ENCODE results near the gene MMAA.
"Not testable (repeated sequence)": the region's sequence is repeated elsewhere in the genome, so short reads cannot be mapped to it uniquely, and the experiment has no call there.

MMAA gene

DNA sequence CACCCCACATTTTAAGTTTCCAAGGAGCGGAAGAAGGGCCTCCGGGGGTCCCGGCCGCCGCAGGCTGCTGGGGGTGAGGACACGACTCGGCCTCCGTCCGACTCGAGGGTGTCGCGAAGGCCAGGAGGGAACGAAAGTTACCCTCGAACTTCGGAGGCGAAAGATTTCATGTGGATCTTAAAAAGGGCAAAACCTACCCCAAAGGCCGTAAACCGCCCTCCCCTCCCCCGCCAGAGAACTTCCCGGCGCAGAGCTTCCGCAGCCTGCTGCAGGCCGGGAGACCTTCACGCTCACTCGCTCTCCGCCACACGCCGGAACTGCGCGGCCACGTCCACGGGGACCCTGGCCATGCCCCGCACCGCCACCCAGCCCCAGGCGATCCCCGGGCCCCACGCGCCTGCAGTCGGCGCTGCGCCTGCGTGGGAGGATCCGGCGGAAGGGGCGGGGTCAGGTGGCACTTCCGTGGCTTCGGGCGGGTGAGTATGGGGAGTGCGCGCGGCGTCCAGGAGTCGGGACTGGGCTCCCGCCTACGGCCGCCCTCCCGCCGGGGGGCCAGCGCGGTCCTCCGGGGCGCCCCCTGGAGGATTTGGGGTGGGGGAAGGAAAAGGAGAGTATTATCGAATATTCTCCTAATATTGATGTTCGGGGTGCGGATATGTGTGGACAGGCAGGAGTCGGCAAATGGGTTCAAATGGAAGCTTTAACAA, at the start of gene MMAA:
Gene MMAA, plus strand, starts transcription at position 454 of the 707 bp plus-strand sequence. CDS start 19,755 bp downstream, outside the sequence.
- peak; percentile 91 for DNase-seq (ENCODE audit: low read depth)

DNA sequence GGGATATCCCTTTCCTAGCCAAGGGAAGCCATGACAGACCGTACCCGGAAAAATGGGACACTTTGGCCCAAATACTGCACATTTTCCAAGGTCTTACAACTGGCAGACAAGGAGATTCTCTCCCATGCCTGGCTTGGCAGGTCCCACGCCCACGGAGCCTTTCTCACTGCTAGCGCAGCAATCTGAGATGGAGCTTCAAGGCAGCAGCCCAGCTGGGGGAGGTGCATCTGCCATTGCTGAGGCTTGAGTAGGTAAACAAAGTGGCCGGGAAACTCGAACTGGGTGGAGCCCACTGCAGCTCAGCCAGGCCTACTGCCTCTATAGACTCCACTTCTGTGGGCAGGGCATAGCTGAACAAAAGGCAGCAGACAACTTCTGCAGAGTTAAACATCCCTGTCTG, 44.6 kb upstream of the MMAA start:
- not testable (repeated sequence) for DNase-seq (ENCODE audit: low read depth)

- no peak for DNase-seq (ENCODE audit: low read depth)
Observed at GRCh38 chr4:145580906-145581305, 38.3 kb upstream of the MMAA start.

GRCh38 chr4:145583191-145584055, 35.8 kb upstream of the MMAA start:
- DNase-seq (ENCODE audit: low read depth) = no peak

DNA sequence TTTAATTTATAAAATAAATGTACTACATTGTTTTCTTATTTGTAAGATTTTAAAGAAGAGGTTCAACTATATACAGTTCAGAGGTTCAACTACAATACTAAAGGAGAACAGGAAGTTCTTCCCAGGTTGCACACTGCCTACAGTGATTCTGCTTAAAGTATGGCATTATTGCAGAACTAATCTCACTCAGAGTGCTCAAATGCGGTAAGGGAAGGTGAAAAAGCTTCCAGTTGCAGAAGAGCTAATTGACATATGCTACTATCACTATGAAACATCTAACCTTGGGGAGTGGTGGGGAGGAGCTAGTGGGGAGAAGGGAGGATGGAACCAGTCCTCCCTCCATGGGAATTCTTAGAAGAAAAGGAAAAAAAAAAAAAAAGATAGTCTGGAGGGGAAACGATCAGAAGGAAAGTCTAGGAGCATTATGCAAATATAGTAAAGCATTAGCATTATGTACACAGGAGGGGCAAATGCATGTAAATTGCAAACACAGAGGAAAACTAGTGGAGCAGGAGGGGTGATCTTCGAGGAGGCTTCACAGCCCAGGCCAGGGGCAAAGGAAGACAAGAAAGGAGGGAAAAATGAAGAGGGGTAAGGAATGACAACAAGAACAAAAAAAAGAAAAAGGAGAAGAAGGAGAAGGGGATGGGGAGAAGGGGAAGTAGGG, 32.0 kb upstream of the MMAA start:
- DNase-seq (ENCODE audit: low read depth) = no peak

DNA sequence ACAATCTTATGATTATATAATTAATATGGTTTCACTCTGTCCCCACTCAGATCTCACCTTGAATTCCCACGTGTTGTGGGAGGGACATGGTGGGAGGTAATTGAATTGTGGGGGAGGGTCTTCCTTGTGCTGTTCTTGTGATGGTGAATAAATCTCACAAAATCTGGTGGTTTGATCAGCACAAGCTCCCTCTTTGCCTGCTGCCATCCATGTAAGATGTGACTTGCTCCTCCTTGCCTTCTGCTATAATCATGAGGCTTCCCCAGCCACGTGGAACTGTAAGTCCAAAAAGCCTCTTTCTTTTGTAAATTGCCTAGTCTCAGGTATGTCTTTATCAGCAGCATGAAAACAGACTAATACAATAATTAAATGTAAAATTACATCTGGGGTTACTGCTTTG, 29.8 kb upstream of the MMAA start:
- DNase-seq (ENCODE audit: low read depth) = not testable (repeated sequence)

DNA sequence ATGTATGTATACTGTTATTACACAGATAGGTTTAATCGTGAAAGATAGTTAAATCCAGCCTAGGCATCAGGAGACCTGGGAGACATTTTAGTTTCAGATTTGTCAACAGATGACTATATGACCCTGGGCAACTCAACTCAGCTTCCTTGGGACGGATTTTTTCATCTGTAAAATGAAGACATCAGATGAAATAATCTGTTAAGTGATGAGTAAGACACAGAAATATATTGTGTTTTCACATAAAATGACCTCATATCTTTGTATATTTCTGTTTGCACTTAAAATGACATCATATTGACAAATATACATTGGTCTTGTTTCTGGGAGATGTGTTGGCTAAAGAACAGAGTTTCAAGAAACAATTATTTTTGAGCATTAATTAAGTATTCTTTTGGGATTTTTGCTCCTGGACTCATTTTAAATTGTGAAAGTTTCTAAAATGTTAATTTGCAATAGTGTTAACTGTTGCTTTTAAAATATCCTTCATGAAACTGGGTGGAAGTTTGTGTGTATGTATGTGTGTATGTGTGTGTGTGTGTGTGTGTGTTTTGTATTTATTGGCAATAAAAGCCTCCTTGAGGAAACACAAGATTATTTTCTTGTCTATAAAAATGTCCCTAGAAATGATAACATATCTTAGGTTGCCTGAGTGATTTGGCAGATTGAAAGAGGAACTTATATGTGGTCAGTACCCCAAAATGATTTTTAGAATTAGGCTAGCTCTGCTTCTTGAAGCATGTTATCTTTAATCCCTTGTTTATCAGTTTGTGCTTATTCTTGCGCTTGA, 29.1 kb upstream of the MMAA start:
- no peak for DNase-seq (ENCODE audit: low read depth)

- no peak for DNase-seq (ENCODE audit: low read depth)
Observed at GRCh38 chr4:145602129-145602760, 16.9 kb upstream of the MMAA start.

- DNase-seq (ENCODE audit: low read depth) = no peak
Observed at GRCh38 chr4:145605941-145606340, 13.2 kb upstream of the MMAA start.

- peak; percentile 7 for DNase-seq (ENCODE audit: low read depth)
Observed at GRCh38 chr4:145609481-145610427, 9.4 kb upstream of the MMAA start.

DNA sequence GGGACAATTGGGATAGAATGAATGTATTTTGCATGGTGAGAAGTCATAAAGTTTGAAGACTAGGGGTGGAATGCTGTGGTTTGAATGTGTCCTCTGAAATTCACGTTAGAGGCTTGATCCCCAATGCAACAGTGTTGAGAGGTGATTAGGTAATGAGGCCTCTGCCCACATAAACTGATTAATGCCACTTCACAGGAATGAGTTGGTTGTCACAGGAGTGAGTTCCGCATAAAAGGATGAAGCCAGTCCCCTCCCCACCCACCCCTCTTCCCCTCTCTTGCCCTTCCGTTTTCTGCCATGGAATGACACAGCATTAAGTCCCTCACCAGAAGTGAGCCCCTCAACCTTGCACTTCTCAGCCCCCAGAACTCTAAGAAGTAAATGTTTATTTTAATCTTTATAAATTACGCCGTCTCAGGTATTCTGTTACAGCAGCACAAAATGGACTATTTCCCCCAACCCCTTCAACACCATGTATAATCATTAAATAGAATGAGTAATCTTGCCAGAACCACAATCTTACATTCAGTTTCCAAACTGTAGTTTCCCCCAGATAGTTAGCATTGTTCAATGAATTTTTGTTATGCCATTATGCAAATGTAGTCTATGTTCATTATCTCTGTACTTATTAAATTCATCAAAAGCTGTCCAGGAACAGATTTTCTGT, 5.5 kb upstream of the MMAA start:
- DNase-seq (ENCODE audit: low read depth) = no peak

- DNase-seq (ENCODE audit: low read depth) = no peak
Observed at GRCh38 chr4:145614233-145614610, 5.0 kb upstream of the MMAA start.

GRCh38 chr4:145618210-145618931, 814 bp upstream of the MMAA start:
- no peak for DNase-seq (ENCODE audit: low read depth)

- DNase-seq (ENCODE audit: low read depth) = peak; percentile 7
Observed at GRCh38 chr4:145619639-145619996, 433 bp downstream of the MMAA start.

DNA sequence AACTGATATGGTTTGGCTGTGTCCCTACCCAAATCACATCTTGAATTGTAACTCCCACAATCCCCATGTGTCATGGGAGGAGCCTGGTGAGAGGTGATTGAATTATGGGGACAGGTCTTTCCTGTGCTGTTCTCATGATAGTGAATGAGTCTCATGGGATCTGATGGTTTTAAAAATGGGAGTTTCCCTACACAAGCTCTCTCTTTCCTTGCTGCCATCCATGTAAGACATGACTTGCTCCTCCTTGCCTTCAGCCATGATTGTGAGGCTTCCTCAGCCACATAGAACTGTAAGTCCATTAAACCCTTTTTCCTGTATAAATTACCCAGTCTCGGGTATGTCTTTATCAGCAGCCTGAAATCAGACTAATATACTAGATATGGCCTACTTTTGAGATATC, 2.9 kb downstream of the MMAA start:
- not testable (repeated sequence) for DNase-seq (ENCODE audit: low read depth)

- no peak for DNase-seq (ENCODE audit: low read depth)
Observed at GRCh38 chr4:145623831-145624230, 4.6 kb downstream of the MMAA start.

DNA sequence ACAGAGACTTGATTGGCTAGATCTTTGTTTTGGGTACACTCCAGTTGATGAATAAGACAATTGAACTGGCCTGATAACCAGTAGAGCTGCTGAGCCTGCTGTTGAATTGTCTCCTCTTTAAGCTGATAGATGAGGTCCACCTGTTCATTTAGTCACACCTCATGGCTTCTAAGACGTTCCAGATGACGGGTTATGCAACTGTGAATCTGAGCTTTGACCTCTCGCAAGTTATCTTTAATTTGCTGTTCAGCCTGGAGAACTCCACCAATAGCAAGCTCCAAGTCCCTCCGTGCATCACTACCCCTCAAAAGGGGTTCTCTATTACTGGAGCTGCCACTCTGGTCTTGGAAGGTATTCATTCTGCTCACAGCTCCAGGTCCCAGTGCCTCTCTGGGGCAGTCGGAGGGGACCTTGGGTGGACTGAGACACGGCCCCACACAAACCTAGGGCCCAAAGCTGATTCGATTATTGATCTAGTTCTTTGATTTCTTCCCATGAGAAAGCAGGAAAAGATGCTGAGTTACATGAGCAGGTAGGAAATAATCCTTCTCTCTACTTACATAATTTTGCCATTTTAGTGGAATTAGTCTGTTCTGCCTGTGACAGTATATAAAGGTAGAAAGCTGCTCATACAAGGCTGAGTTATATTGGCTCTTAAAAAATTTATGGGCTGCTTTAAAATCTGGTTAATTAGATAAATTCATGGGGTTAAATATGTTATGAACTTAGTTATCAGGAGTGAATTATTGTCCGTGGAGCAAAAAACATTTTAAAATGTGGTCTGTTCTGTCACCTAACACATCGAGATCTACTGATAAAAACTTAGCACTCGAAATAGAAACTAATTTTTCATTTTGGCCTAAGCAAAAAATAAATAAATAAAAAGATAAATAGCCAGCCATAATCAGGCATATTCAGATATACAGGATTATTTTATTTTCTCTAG, 6.8 kb downstream of the MMAA start:
- DNase-seq (ENCODE audit: low read depth) = no peak

DNA sequence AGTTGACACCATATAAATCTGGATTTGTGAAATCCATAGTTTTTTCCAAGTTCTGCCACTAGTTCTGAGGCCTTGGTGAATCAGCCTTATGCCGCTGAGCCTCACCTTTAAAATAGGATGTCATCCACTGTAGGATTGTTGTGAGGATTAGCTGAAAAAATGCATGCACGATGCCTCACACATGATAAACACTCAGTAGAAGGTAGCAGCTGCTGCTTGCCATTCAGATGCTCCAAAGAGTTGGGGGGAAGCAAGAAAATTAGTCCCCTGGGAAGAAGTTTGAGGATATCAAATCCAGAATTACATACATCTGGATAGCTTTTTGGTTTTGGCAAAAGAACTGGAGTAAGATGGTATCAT, 7.4 kb downstream of the MMAA start:
- DNase-seq (ENCODE audit: low read depth) = no peak

Data from activated T-helper 1 cell treated with Interleukin-2 at 50 U/mL for 16 hours (primary cell).